NCI-H2107 treated with DMSO at 0.1 percent for 48 hours (cell line): ENCODE measurements around the gene BRSK2.

Experiments used
- DNase-seq: peaks from one replicate; lab custom pipeline; 2025; ENCODE audit not compliant: unreplicated experiment; lab: John Stamatoyannopoulos, UW

Gene BRSK2

DNA sequence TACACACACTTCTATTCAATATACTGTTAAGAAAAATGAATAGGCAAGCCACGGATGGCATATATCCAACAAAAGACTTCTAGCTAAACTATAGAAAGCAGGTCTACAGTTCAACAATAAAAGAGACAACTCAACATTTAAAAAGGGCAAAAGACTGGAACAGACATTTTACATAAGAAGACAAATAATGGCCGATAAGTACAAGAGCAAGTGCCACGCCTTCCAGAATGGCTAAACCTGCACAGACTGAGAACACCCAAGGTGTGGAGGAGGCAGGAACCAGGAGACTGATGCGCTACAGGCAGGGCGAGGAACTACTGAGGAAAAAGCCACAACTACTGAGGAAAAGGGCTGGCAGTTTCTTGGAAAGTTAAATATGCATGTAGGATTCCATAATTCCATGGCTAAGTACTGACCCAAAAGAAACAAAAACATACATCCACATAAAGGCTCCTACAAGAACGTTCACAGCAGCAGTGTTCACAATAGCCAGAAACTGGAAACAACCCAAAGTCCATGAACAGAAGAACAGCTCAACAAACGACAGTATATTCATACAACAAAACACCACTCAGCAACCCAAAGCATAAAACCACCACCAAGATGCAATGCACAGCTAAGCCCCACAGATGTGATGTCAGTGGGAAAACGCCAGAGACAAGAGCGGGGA is 106.5 kb downstream of the BRSK2 start:
- DNase-seq, result no peak

DNA sequence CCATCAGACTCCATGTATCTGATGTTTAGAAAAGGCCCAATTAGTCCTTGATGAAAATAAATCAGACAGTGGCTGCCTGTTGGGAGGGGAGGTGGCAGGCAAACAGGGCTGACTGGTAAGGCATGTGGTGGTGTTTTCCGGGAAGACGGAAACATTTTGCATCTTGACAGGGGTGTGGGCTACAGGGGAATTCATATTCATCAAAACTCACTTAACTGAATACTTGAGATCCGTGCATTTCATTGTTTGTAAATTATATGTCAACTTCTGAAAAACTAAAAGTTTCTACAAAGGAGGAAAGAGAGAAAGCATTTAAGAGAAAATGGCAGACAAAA is 107.0 kb downstream of the BRSK2 start:
- DNase-seq, result no peak

DNA sequence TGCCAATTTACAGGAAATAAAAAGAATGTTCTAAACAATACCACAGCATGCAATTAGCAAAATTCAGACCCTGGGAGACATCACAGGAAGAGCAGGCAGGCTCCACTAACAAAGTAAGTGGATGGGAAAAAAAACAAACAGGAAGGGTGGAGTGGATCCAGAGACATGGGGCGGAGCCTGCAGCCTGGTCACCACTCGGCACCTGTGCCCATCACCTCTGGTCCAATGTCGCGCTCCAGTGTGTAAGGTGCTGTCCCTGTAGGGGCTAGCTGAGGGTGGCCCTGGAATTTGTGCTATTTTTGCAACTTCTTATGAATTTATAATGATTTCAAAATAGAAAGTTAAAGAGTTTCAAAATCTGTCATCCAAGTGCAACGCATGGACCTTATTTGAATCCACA is 107.9 kb downstream of the BRSK2 start:
- no peak for DNase-seq

DNA sequence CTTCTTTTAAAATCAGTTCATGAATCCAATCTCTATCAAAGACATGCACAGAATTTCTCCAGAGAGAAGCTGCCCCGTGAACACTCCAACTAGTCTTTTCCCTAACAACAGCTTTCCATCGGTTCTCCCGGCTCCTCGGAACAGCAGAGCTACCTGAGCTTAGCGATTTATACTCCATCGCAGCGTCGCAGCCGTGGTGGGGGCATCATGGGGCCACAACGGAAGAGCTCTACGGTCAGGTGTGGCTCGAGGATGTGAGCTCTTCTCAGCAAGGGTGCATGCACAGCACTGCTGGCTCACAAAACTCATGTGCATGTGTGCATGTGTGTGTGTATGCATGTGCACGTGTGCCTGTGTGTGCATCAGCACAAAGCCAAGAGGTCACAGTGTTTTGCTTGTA is 108.5 kb downstream of the BRSK2 start:
- DNase-seq, result no peak

DNA sequence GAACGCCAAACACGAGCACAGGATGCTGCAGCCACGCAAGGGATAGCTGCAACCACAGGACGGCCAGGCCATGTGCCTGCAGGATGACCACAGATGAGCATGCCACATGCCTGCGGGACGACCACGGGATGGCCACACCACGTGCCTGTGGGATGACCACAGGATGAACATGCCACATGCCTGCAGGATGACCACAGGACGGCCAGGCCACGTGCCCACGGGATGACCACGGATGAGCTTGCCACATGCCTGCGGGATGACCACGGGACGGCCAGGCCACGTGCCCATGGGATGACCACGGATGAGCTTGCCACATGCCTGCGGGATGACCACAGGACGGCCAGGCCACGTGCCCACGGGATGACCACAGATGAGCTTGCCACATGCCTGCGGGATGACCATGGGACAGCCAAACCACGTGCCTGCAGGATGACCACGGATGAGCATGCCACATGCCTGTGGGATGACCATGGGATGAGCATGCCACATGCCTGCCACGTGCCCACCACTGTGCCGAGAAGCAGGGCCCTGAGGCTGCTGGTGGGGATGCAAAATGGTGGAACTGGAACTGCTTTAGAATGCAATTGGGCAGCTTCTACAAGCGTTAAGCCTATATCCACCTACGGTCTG is 109.6 kb downstream of the BRSK2 start:
- DNase-seq, result no peak

DNA sequence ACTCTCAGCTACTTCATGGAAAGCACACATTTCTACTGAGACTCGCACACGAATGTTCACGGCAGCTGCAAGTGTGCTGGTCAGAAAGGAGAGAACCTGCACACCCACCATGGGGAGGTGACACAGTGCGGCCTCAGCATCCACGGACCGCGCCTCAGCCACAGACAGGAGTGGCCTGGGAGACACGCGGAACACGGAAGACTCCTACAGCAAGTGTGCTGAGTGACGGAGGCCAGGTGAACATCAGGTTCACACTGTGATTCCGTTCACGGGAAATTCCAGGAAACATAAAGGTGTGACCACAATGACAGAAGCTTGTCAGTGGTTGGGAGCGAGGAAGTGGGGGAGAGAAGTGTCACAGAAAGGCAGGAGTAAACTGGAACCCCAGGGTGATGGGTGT is 110.2 kb downstream of the BRSK2 start:
- no peak for DNase-seq

DNA sequence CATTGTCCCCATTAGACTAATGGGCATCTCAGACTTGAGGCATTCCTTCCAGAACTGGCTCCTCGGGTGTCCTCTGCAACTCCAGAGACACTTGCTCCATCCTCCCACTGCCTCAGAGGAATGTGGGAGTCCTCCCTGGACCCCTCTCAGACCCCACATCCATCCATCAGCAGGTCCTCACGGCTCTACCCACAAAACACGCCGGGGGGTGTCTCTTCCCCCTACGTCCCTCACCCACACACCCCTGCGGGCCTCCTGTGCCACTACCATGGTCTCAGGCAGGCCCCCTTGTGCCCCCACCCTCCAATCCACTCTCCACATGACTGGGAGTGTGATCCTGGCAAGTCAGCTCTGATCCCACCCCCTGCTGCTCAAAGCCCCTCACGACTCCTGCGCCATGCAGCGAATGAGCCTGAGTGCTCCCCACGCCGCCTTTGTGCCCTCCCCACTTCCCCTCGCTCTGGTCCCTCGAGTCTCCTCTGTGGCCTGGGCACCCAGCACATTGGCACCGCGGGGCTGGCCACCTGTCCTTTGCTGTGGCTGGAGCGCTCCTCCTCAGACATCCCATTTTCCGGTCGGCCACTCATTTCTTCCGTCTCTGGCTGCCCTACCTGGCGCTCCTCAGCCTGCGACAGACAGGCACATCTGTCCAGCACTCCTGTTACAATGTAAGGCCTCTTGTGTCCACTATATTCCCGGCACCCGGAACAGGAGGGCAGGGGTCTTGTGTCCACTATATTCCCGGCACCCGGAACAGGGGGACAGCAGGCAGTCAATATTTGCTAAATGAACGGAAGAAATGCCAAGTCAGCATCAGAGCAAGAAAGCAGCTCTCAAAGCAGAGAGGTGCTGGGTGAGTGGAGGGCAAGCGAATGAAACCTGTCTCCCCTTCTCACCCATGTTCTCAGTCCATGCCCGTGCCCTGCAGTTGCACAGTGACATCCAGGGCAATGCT is 111.0 kb downstream of the BRSK2 start:
- DNase-seq, result no peak

DNA sequence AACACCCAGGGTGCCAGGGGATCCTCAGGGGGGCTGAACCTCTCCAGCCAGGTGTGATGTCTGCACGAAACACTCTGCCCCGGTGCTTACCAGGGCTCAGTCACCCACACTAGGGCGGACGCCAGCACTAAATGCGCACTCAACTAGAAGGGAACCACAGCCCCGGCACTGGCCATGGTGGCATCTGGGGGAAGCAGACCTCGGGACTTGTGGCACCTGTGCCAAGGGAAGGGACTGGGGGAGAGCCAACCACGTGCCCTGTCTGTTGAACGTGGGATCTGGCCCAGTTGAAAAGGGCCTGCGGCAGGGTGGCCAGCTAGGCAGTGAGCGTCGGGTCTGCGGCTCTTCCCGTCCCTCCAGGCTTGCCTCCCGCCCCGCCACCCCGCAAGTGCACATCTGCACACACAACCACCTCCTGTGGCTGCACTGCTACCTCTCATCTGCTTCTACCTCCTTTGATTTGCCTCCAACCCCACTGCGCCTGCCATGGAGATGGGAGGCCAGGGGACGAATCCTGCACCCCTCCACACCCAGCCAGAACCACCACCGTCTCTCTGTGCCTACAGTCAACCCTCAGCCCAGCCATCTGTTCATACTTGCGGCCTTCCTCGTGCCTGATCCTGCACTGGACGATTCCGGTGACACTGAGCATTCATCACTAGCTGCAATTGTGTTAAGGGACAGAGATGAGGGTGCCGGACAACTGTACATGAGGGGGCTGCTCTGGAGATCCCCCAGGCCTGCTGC is 111.9 kb downstream of the BRSK2 start:
- no peak for DNase-seq

DNA sequence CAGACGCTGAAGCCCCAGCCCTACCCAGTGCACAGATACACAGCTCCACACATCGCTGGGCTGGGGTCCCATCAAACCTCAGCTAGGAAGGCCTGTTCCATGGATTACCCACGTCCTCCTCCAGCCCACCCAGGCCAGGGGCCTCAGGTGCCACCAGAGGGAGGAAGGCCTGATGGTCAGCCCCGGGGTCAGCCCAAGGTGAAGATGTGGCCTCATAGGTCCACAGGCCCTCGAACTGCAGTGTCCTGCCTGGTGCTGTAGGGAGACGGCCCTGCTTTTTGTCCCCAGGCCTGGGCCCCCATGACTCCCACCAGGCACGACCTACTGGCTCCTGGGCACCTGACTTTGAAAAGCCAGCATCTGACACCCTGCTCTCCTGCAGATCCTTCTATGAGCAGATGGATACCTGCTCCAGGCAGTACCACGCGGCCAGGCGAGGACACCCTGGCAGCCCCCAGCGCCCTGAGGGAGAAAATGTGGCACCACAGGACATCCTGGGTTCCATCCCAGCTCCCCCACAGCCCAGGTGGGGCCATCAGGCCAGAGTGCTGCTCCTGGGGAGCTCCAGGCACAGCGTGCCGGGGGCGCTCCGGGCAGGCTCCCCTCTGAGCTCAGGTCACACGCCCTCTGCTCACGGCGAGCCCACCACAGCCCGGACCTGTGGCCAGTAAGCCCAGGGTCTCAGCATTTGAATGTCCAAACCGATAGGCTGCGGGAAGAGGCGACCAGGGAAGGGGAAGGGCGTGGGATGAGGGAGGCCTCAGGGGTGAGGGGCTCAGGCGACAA is 112.6 kb downstream of the BRSK2 start:
- DNase-seq, result no peak

DNA sequence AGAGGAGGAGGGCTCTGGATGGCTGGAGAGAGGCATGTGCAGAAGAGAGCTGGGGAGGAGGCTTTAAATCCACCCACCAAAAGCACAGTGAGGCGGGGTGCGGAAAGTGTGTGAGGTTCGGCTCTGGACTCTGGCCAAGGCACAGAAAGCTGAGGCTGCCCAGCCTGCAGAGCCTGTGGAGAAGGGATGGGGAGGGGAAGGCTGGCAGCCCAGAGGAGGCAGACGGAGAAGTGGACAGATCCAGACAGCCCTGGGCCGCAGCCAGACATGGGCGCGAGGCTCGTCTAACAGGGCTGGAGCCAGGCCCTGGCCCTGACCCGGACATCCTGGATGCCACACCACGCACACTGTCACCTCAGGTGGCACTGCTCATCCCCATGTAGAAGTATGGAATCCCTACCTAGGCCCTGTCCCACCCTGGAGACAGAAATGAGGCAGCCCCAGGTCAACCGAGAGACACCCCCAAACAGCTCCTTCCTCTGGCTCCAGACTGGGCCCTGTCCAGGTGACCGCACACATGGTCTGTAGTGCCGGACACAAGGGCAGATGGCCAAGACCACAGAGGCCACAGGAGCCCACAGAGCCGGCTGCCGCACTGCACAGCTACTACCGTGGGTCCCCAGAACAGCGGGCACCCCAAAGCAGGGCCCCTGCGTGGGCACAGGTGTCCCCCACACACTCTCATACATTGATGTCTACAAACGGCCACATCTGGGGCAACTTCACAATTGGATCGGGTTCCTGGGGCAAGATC is 113.4 kb downstream of the BRSK2 start:
- no peak for DNase-seq

DNA sequence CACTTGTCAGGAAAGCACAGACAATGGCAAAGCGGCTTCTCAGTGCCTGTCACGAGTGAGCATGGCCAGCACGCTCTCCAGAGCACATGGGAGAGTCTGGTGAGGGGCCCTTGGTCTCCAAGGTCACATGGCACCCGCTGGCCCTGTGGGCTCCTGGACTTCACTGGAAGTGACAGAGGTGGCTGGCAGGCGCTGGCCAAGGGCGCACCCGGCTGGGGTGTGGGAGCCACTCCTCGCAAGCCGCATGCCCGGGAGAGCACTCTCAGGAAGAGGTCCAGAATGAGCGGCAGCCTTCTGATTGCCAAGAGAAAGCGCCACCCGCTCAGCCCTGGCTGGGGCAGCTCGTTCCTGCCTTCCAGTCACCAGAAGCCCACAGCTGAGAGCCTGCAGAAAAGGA is 114.0 kb downstream of the BRSK2 start:
- DNase-seq, result no peak

DNA sequence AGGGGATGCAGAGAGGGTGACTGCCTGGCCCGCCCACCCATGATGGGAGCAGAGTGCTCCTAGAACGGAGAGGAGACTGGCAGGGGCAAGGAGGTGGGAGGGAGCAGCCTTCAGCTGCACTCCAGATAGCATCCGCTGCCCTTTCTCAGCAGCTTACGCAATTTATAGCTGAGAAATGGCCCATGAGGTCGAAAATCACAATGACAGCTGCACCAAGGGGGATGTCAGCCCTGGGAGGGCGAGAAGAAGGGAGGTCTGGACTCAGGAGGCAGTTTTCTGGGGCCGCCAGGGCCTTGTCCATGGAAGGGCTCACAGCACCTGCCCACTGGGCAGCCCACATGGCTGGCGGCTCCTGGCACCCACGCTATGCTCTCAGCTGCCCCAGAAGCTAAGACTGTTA is 114.4 kb downstream of the BRSK2 start:
- no peak for DNase-seq

DNA sequence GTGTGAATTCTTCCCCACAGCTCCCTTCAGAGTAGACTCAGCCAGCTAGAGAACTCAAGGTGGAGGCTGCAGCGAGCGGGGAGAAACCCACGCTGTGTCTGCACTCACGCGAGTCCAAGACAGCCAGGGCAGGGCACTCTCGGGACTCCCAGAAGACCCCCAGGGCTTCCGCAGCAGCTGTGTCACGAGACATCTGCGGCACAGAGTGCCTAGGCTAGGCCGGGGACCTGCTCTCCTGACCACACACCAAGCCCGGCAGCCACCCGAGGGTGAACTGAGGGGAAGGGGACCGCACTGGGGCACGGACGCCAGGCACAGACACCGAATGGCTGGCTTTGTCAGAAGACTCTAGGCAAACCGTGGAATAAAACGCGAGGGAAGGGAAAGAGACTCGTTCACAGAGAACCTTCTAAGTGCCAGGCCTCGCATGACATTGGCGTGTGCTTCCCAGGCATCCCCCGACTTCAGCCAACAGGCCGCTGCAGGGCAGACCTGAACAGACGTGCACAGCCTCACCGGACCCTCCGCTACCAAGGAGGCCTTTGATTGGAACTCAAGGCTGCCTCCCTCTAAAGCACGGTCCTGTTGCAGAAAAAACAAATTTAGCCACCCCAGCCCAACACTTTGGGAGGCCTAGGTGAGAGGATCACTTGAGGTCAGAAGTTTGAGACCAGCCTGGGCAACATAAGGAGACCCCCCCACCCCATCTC is 115.0 kb downstream of the BRSK2 start:
- DNase-seq, result no peak

DNA sequence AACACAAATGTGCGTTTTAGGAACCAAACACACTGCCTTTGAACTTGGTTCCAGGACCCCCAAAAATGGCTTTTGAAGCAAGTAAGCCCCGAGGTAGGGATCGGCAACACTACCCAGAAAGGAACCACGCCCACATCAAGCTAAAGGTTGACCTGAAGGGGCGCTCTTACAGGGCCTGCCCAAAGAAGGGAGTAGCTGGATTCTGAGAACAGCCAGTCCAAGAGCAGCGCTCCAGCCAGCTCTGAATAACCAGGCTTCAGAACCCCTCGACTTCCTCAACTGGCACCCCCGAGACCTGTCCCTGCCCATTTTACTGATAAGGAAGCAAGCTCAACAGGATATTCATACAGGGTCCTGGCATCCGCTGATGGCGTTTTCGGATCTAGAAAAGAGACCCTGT is 115.7 kb downstream of the BRSK2 start:
- DNase-seq, result no peak

DNA sequence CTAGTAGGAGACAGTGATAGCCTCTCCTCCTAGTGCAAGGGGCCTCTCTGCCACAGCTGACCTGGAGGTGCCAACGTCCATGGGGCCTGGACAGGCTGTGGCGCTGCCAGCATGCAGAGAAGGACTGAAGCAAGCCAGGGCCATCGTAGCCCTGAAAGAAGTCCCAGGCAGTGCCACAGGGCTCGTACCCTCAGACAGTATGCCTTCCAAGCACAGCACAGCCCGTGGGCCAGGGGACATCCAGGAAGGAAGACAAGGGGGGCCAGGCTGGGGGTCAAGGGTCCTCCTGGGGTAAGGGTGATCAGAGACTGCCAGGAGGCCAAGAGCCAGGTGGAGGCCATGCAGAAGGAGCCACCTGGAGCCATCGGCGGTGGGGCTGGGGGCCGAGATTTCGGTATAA is 117.2 kb downstream of the BRSK2 start:
- no peak for DNase-seq

DNA sequence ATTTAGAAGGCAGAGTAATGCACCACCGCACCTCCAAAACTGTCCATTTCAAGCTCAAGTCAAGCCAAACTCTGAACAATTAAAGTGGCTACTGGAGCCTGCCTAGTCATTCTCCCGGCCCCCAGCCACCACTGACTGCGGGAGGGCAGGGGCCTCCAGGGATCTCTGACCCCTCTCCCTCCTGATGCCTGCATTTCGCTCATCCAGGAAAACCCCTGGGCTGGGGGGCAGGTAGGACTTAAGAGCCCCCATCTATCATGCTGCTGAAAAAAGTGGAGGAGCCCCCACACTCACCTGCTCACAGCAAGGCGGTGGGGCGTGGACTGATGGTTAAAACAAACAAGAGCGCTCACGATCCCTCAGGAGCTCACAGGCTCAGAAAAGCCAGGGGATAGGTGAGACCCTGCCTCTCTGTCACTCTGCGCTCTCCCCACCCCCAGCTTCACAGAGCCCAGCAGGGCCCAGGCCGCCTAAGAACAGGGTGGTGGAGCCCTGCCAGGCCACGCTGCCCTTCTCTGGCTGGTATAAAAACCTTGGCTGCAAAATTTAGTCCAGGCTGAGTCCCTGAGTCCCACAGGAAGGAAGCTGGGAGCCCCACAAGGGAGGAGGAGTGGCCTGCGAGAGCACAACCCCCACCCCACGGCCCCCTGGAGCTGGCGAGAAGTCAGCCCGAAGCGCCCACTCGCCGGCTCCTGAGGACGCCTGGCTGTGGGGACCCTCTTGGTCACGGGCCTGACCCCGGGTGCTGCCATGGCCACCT is 117.8 kb downstream of the BRSK2 start:
- no peak for DNase-seq

DNA sequence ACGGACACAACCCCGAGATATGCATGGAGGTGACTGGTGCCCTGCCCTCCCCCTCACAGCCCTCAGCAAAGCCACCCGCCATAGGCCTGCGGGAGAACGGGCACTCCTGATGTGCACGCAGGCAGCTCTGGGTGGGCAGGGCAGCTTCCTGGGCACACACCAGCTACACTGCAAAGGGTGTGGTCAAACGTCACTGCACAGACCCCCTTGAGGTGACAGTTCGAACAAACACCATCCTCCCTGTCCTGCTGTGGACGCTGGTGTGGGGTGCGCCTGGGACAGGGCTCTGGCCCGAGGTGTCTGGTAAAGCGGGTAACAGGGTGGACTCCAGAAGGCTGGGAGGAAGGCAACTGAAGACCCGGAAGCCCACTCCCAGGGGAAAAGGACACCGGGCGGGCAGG is 118.8 kb downstream of the BRSK2 start:
- no peak for DNase-seq

DNA sequence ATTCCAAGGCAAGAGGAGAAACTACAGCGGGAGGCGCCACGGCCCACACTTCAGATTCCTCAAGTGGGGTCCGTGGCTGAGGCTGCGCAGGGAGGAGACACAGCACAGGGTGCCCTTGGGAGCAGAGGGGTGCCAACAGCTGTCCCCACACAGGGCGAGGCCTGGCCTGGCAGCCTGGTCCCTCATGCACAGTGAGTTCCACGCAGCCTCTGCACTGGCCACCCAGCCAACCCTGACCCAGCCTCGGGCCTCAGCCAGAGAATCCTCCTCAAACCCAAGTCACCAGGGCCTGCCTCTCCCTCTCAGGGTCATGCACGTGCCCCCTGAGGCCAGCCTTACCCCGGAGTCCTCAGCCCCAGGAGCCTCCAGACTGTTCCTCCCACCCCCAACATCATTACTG is 119.3 kb downstream of the BRSK2 start:
- no peak for DNase-seq
